Activated CD4-positive, alpha-beta T cell treated with anti-CD3 and anti-CD28 coated beads, Interleukin-2, amount 10 ng/mL, durations not matched to agents 24 days and 14 days (primary cell): ENCODE data around the gene COL13A1. TPM values are rescaled to one million over a fixed set of nuclear protein-coding genes. Genes with fewer than 3 reads are reported as not detected.

Source experiments
- DNase-seq: peaks from one replicate; pipeline ENCODE4 v3.0.0; 2022
- H3K27ac Mint-ChIP-seq: one replicate; pipeline ENCODE4 v1.8.0; 2022; ENCODE audit warnings: mild to moderate bottlenecking, mixed read lengths
- H3K27me3 Mint-ChIP-seq: one replicate; pipeline ENCODE4 v1.8.0; 2022; ENCODE audit warnings: mixed read lengths
- H3K36me3 Mint-ChIP-seq: one replicate; pipeline ENCODE4 v1.8.0; 2022; ENCODE audit warnings: low read depth, mild to moderate bottlenecking, mixed read lengths
- H3K4me1 Mint-ChIP-seq: one replicate; pipeline ENCODE4 v1.8.0; 2021; ENCODE audit warnings: mixed read lengths
- H3K4me3 Mint-ChIP-seq: one replicate; pipeline ENCODE4 v1.8.0; 2022; ENCODE audit warnings: mild to moderate bottlenecking, moderate library complexity, mixed read lengths
- H3K9me3 Mint-ChIP-seq: one replicate; pipeline ENCODE4 v1.8.0; 2021; ENCODE audit warnings: mixed read lengths
- intact Hi-C: fragments of 100-400 bp; cut with micrococcal nuclease; formaldehyde crosslinking; loops from one replicate; pipeline ENCODE4 v1.15.1; 2023
- total RNA-seq: library from RNA; stranded (reverse); gene quantifications from 2 replicates; pipeline ENCODE4 v1.2.3, GENCODE V29; 2022

Gene COL13A1
- total RNA-seq, 1 donor from 2014 or later: not detected

- Mint-ChIP-seq H3K36me3 (no peaks in the 10 kb centered on the region), H3K4me1 (no peaks in the 10 kb centered on the region), H3K27me3 (peaks cover 5% of the 10 kb centered on the region), H3K4me3 (no peak overlapping the region), H3K9me3 (no peaks in the 10 kb centered on the region), H3K27ac (no peak overlapping the region)
- DNase-seq: no peak
- intact Hi-C loops: no loop called here
These were observed 123.4 kb downstream of the COL13A1 start for GRCh38 chr10:69925111-69925510.

- Mint-ChIP-seq H3K27ac (no peak overlapping the region), H3K27me3 (peaks cover 6% of the 10 kb centered on the region), H3K4me1 (no peaks in the 10 kb centered on the region), H3K36me3 (no peaks in the 10 kb centered on the region), H3K4me3 (no peak overlapping the region), H3K9me3 (no peaks in the 10 kb centered on the region)
- intact Hi-C loops: no loop called here
- DNase-seq: no peak
These were observed 126.6 kb downstream of the COL13A1 start for GRCh38 chr10:69928339-69928738.

GRCh38 chr10:69929575-69929974 is 127.9 kb downstream of the COL13A1 start:
- intact Hi-C loops: no loop called here
- Mint-ChIP-seq H3K27me3 (peaks cover 6% of the 10 kb centered on the region), H3K9me3 (no peaks in the 10 kb centered on the region), H3K36me3 (no peaks in the 10 kb centered on the region), H3K4me3 (no peak overlapping the region), H3K27ac (no peak overlapping the region), H3K4me1 (no peaks in the 10 kb centered on the region)
- no peak for DNase-seq

GRCh38 chr10:69934768-69935167 is 133.1 kb downstream of the COL13A1 start:
- intact Hi-C loops: no loop called here
- H3K36me3 Mint-ChIP-seq: no peaks in the 10 kb centered on the region
- no peak for DNase-seq
- H3K4me3 Mint-ChIP-seq: no peak overlapping the region
- H3K27ac Mint-ChIP-seq: no peak overlapping the region
- peaks cover 2% of the 10 kb centered on the region for H3K27me3 Mint-ChIP-seq
- no peaks in the 10 kb centered on the region for H3K4me1 Mint-ChIP-seq
- no peaks in the 10 kb centered on the region for H3K9me3 Mint-ChIP-seq

- Mint-ChIP-seq H3K27me3 (peaks cover 2% of the 10 kb centered on the region), H3K4me1 (no peaks in the 10 kb centered on the region), H3K27ac (no peak overlapping the region), H3K4me3 (no peak overlapping the region), H3K9me3 (no peaks in the 10 kb centered on the region), H3K36me3 (no peaks in the 10 kb centered on the region)
- no peak for DNase-seq
- intact Hi-C loops: no loop called here
These were observed 134.4 kb downstream of the COL13A1 start for GRCh38 chr10:69936091-69936490.

GRCh38 chr10:69938541-69938991 is 136.9 kb downstream of the COL13A1 start:
- no peak for DNase-seq
- Mint-ChIP-seq H3K4me1 (no peaks in the 10 kb centered on the region), H3K9me3 (no peaks in the 10 kb centered on the region), H3K4me3 (no peak overlapping the region), H3K36me3 (no peaks in the 10 kb centered on the region), H3K27ac (no peak overlapping the region), H3K27me3 (no peaks in the 10 kb centered on the region)
- intact Hi-C loops: no loop called here

- H3K27me3 Mint-ChIP-seq: no peaks in the 10 kb centered on the region
- H3K4me3 Mint-ChIP-seq: no peak overlapping the region
- intact Hi-C loops: no loop called here
- no peak for DNase-seq
- H3K4me1 Mint-ChIP-seq: no peaks in the 10 kb centered on the region
- no peak overlapping the region for H3K27ac Mint-ChIP-seq
- no peaks in the 10 kb centered on the region for H3K36me3 Mint-ChIP-seq
- H3K9me3 Mint-ChIP-seq: no peaks in the 10 kb centered on the region
These were observed 137.4 kb downstream of the COL13A1 start for GRCh38 chr10:69939061-69939460.

- intact Hi-C loops: no loop called here
- Mint-ChIP-seq H3K4me3 (no peak overlapping the region), H3K27me3 (no peaks in the 10 kb centered on the region), H3K4me1 (no peaks in the 10 kb centered on the region), H3K27ac (no peak overlapping the region), H3K36me3 (no peaks in the 10 kb centered on the region), H3K9me3 (no peaks in the 10 kb centered on the region)
- no peak for DNase-seq
These were observed 137.8 kb downstream of the COL13A1 start for GRCh38 chr10:69939481-69939880.

GRCh38 chr10:69941730-69942129 is 140.0 kb downstream of the COL13A1 start:
- H3K27ac Mint-ChIP-seq: no peak overlapping the region
- no peaks in the 10 kb centered on the region for H3K27me3 Mint-ChIP-seq
- intact Hi-C loops: no loop called here
- H3K4me3 Mint-ChIP-seq: no peak overlapping the region
- no peaks in the 10 kb centered on the region for H3K36me3 Mint-ChIP-seq
- H3K9me3 Mint-ChIP-seq: no peaks in the 10 kb centered on the region
- no peaks in the 10 kb centered on the region for H3K4me1 Mint-ChIP-seq
- no peak for DNase-seq

- no peaks in the 10 kb centered on the region for H3K4me1 Mint-ChIP-seq
- no peak overlapping the region for H3K27ac Mint-ChIP-seq
These were observed 141.7 kb downstream of the COL13A1 start for GRCh38 chr10:69943292-69943820.

GRCh38 chr10:69944761-69945160 is 143.1 kb downstream of the COL13A1 start:
- intact Hi-C loops: no loop called here
- no peak overlapping the region for H3K27ac Mint-ChIP-seq

More at GRCh38 chr10:69943292-69943820, 141.7 kb downstream of the COL13A1 start:
- H3K36me3 Mint-ChIP-seq: no peaks in the 10 kb centered on the region
- no peaks in the 10 kb centered on the region for H3K27me3 Mint-ChIP-seq
- H3K4me3 Mint-ChIP-seq: no peak overlapping the region
- intact Hi-C loops: no loop called here
- no peak for DNase-seq
- no peaks in the 10 kb centered on the region for H3K9me3 Mint-ChIP-seq

GRCh38 chr10:69948261-69948660 is 146.6 kb downstream of the COL13A1 start:
- no peak overlapping the region for H3K27ac Mint-ChIP-seq
- H3K27me3 Mint-ChIP-seq: no peaks in the 10 kb centered on the region
- intact Hi-C loops: no loop called here
- H3K36me3 Mint-ChIP-seq: no peaks in the 10 kb centered on the region
- no peaks in the 10 kb centered on the region for H3K9me3 Mint-ChIP-seq
- no peaks in the 10 kb centered on the region for H3K4me1 Mint-ChIP-seq
- no peak for DNase-seq
- no peak overlapping the region for H3K4me3 Mint-ChIP-seq

More at GRCh38 chr10:69944761-69945160, 143.1 kb downstream of the COL13A1 start:
- H3K27me3 Mint-ChIP-seq: no peaks in the 10 kb centered on the region
- H3K9me3 Mint-ChIP-seq: no peaks in the 10 kb centered on the region
- no peaks in the 10 kb centered on the region for H3K36me3 Mint-ChIP-seq
- no peak overlapping the region for H3K4me3 Mint-ChIP-seq
- DNase-seq: no peak
- no peaks in the 10 kb centered on the region for H3K4me1 Mint-ChIP-seq

GRCh38 chr10:69949770-69950169 is 148.1 kb downstream of the COL13A1 start:
- Mint-ChIP-seq H3K9me3 (no peaks in the 10 kb centered on the region), H3K27me3 (no peaks in the 10 kb centered on the region), H3K36me3 (no peaks in the 10 kb centered on the region), H3K27ac (no peak overlapping the region), H3K4me1 (no peaks in the 10 kb centered on the region), H3K4me3 (no peak overlapping the region)
- no peak for DNase-seq
- intact Hi-C loops: no loop called here

- H3K4me3 Mint-ChIP-seq: no peak overlapping the region
- H3K9me3 Mint-ChIP-seq: no peaks in the 10 kb centered on the region
- no peak for DNase-seq
- no peaks in the 10 kb centered on the region for H3K27me3 Mint-ChIP-seq
- no peaks in the 10 kb centered on the region for H3K36me3 Mint-ChIP-seq
- intact Hi-C loops: no loop called here
- H3K27ac Mint-ChIP-seq: no peak overlapping the region
- H3K4me1 Mint-ChIP-seq: no peaks in the 10 kb centered on the region
These were observed 150.0 kb downstream of the COL13A1 start for GRCh38 chr10:69951658-69952057.

- Mint-ChIP-seq H3K27me3 (no peaks in the 10 kb centered on the region), H3K27ac (no peak overlapping the region), H3K4me1 (no peaks in the 10 kb centered on the region), H3K9me3 (no peaks in the 10 kb centered on the region), H3K36me3 (no peaks in the 10 kb centered on the region), H3K4me3 (no peak overlapping the region)
- intact Hi-C loops: no loop called here
- no peak for DNase-seq
These were observed 150.5 kb downstream of the COL13A1 start for GRCh38 chr10:69952069-69952800.
